ENCODE data around the gene ALKAL2.

The ALKAL2 gene

GRCh38 chr2:290090-290722, 2.3 kb upstream of the ALKAL2 start:
- no peak for DNase-seq (ENCODE audit: low spot score)

- DNase-seq (ENCODE audit: low spot score) = no peak
These were observed 1.6 kb upstream of the ALKAL2 start for GRCh38 chr2:289362-290089.

GRCh38 chr2:288758-289361, 969 bp upstream of the ALKAL2 start:
- no peak for DNase-seq (ENCODE audit: low spot score)

- DNase-seq (ENCODE audit: low spot score) = no peak
These were observed 413 bp downstream of the ALKAL2 start for GRCh38 chr2:287471-287885.

- no peak for DNase-seq (ENCODE audit: low spot score)
These were observed 1.0 kb downstream of the ALKAL2 start for GRCh38 chr2:286774-287392.

GRCh38 chr2:286035-286434, 1.9 kb downstream of the ALKAL2 start:
- no peak for DNase-seq (ENCODE audit: low spot score)

GRCh38 chr2:285531-285930, 2.4 kb downstream of the ALKAL2 start:
- DNase-seq (ENCODE audit: low spot score) = no peak

- DNase-seq (ENCODE audit: low spot score) = no peak
These were observed 2.9 kb downstream of the ALKAL2 start for GRCh38 chr2:284896-285492.

GRCh38 chr2:283996-284794, 3.7 kb downstream of the ALKAL2 start:
- no peak for DNase-seq (ENCODE audit: low spot score)

GRCh38 chr2:282371-283263, 5.3 kb downstream of the ALKAL2 start:
- no peak for DNase-seq (ENCODE audit: low spot score)

GRCh38 chr2:281381-281780, 6.5 kb downstream of the ALKAL2 start:
- no peak for DNase-seq (ENCODE audit: low spot score)

- no peak for DNase-seq (ENCODE audit: low spot score)
These were observed 7.2 kb downstream of the ALKAL2 start for GRCh38 chr2:280650-281110.

GRCh38 chr2:279956-280649, 7.8 kb downstream of the ALKAL2 start:
- DNase-seq (ENCODE audit: low spot score) = no peak

- no peak for DNase-seq (ENCODE audit: low spot score)
These were observed 8.5 kb downstream of the ALKAL2 start for GRCh38 chr2:279366-279765.

- DNase-seq (ENCODE audit: low spot score) = no peak
These were observed 9.0 kb downstream of the ALKAL2 start for GRCh38 chr2:278927-279320.

- no peak for DNase-seq (ENCODE audit: low spot score)
These were observed 9.5 kb downstream of the ALKAL2 start for GRCh38 chr2:278312-278926.

GRCh38 chr2:275466-275865, 12.4 kb downstream of the ALKAL2 start:
- peak; percentile 34 for DNase-seq (ENCODE audit: low spot score)

GRCh38 chr2:274503-274902, 13.4 kb downstream of the ALKAL2 start:
- no peak for DNase-seq (ENCODE audit: low spot score)

GRCh38 chr2:273333-273732, 14.6 kb downstream of the ALKAL2 start:
- DNase-seq (ENCODE audit: low spot score) = no peak

GRCh38 chr2:271917-272316, 16.0 kb downstream of the ALKAL2 start:
- DNase-seq (ENCODE audit: low spot score) = no peak

Data from NAMALWA (cell line).